Parathyroid adenoma (tissue), 2 donors: ENCODE data around the gene PPP2R3B.

Experiments used
- H2AFZ ChIP-seq: fragments of 300-600 bp; sonication (generic); one replicate; pipeline ENCODE4 v1.7.0; 2017; ENCODE audit warnings: antibody characterized with exemption, mild to moderate bottlenecking
- H3K27ac ChIP-seq: fragments of 300-600 bp; sonication (generic); one replicate; pipeline ENCODE4 v1.7.0; 2017
- H3K27me3 ChIP-seq: fragments of 300-600 bp; sonication (generic); one replicate; pipeline ENCODE4 v1.7.0; 2017; ENCODE audit warnings: low read length; ENCODE audit not compliant: control insufficient read depth, insufficient read depth
- H3K36me3 ChIP-seq: fragments of 300-600 bp; sonication (generic); one replicate; pipeline ENCODE4 v1.7.0; 2017; ENCODE audit warnings: low read length; ENCODE audit not compliant: control insufficient read depth, insufficient read depth
- H3K4me1 ChIP-seq: fragments of 300-600 bp; sonication (generic); one replicate; pipeline ENCODE4 v1.7.0; 2017; ENCODE audit warnings: control low read depth
- H3K4me2 ChIP-seq: fragments of 300-600 bp; sonication (generic); one replicate; pipeline ENCODE4 v1.7.0; 2017; ENCODE audit warnings: low read length
- H3K4me3 ChIP-seq: fragments of 300-600 bp; sonication (generic); one replicate; pipeline ENCODE4 v1.7.0; 2017; ENCODE audit warnings: low read depth, low read length
- H3K79me2 ChIP-seq: fragments of 300-600 bp; sonication (generic); one replicate; pipeline ENCODE4 v1.7.0; 2017; ENCODE audit warnings: control low read depth
- H3K9ac ChIP-seq: fragments of 300-600 bp; sonication (generic); one replicate; pipeline ENCODE4 v1.7.0; 2017; ENCODE audit warnings: mild to moderate bottlenecking
- H3K9me3 ChIP-seq: fragments of 300-600 bp; sonication (generic); one replicate; pipeline ENCODE4 v1.7.0; 2017; ENCODE audit warnings: low read length; ENCODE audit not compliant: control insufficient read depth
- TF ChIP-seq, protein P1 (sequence below): fragments of 300-600 bp; sonication (generic); IDR thresholded peaks from one replicate; pipeline ENCODE4 v1.7.0; 2017; ENCODE audit warnings: antibody characterized with exemption, mild to moderate bottlenecking
- donor health status: primary hyperparathyroidism.

The PPP2R3B gene

DNA sequence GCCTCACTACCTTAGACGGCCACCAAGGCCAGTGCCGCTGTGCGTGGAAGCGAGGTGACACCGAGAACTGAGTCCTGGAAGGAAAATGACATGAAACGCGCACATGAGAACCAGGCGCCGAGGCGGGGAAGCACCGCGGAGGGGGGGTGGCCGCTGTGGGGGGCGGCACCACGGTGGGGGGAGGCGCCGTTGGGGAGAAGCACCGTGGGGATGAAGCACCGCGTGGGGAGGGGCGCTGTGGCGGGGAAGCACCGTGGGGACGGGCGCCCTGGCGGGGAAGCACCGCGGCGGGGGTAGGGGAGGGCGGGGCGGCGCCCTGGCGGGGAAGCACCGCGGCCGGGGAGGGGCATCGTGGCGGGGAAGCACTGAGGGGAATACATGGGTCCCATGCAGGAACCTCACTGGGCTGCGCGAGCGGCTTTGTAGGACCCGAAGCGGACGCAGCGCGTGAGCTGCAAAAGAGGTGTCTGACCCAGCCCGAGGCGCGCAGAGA is 28.0 kb downstream of the PPP2R3B start:
- no peaks in the 10 kb centered on the region for H3K36me3 ChIP-seq

DNA sequence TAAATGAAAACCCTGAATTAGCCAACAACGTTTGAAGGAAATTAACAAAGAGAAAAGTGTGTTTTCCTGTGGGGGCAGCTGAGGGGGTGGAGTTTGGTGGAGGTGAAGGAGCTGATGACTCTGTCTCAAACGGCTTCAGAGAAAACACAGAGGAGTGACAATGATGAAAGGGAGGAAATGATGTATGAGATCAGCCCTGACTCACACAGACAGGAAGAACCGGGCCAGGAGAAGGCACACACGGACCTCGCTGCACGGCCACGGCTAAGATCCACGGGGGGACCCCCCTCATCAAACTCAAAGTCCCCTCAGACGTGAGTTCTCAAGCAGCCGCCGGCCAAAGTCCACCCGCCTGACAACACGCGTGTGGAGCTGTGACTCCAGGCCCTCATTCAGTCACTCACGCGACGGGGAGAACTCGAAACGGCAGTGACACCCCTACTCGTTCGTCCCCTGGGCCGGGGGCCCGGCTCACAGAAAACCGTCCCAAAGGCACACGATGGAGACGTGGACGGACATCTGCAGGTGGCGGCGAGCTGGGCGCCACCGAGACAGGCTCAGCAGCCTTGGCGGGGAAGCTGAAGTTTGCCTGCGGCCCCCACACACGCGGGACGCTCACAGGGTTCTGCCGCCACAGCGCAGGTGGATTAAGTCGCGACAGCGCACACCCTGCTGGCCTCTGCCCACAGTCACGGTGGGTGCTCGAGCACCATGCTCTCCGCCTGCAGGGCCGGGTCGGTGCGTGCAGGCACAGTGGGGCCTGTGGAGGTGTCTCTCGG is 28.8 kb downstream of the PPP2R3B start:
- no peak overlapping the region for H3K9ac ChIP-seq
- H3K27ac ChIP-seq = no peak overlapping the region
- H2AFZ ChIP-seq = no peak overlapping the region
- TF ChIP-seq, protein P1, sequence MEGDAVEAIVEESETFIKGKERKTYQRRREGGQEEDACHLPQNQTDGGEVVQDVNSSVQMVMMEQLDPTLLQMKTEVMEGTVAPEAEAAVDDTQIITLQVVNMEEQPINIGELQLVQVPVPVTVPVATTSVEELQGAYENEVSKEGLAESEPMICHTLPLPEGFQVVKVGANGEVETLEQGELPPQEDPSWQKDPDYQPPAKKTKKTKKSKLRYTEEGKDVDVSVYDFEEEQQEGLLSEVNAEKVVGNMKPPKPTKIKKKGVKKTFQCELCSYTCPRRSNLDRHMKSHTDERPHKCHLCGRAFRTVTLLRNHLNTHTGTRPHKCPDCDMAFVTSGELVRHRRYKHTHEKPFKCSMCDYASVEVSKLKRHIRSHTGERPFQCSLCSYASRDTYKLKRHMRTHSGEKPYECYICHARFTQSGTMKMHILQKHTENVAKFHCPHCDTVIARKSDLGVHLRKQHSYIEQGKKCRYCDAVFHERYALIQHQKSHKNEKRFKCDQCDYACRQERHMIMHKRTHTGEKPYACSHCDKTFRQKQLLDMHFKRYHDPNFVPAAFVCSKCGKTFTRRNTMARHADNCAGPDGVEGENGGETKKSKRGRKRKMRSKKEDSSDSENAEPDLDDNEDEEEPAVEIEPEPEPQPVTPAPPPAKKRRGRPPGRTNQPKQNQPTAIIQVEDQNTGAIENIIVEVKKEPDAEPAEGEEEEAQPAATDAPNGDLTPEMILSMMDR = no peak
- H3K27me3 ChIP-seq = no peaks in the 10 kb centered on the region
- no peaks in the 10 kb centered on the region for H3K36me3 ChIP-seq
- H3K9me3 ChIP-seq = no peaks in the 10 kb centered on the region
- H3K4me1 ChIP-seq = no peaks in the 10 kb centered on the region
- peaks cover under 1% of the 10 kb centered on the region for H3K79me2 ChIP-seq
- H3K4me3 ChIP-seq = no peak overlapping the region
- no peak overlapping the region for H3K4me2 ChIP-seq

More for the DNA sequence above, 28.0 kb downstream of the PPP2R3B start:
- H3K4me3 ChIP-seq = no peak overlapping the region
- no peaks in the 10 kb centered on the region for H3K9me3 ChIP-seq
- no peak overlapping the region for H2AFZ ChIP-seq
- no peak overlapping the region for H3K27ac ChIP-seq
- no peak overlapping the region for H3K9ac ChIP-seq
- no peaks in the 10 kb centered on the region for H3K27me3 ChIP-seq
- no peak overlapping the region for H3K4me2 ChIP-seq
- no peaks in the 10 kb centered on the region for H3K79me2 ChIP-seq
- TF ChIP-seq, protein P1 = no peak
- no peaks in the 10 kb centered on the region for H3K4me1 ChIP-seq

DNA sequence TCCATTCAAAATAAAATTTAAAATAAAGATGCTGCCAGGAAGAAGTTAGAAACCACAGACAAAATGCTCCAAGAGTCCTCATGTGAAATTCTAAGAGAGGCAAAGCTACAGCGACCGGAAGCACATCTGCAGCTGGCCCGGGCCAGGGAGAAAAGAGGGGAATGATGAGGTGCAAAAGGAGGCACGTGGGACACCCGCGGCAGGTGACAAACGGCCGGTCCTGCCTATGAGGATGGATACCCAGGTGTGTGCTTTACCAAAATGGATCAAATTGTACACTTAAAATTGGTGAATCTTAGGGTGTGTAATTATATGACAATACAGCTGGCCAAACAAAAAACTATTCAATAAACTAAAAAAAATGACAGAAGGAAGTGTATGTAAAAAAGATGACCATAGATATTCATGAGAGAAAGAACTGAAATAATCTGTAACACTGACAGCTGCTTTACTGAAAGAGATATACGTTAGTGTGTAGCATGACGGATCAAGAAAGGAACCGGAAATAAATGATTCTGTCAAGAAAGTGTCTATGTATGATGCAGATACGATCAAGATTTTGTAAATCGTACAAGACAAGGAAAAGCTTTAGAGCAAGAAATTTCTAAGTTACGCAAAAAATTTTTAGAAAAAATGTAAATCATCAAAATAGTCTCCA is 29.5 kb downstream of the PPP2R3B start:
- H2AFZ ChIP-seq = no peak overlapping the region
- no peak overlapping the region for H3K27ac ChIP-seq
- no peak overlapping the region for H3K9ac ChIP-seq
- no peaks in the 10 kb centered on the region for H3K4me1 ChIP-seq
- H3K4me3 ChIP-seq = no peak overlapping the region
- no peaks in the 10 kb centered on the region for H3K27me3 ChIP-seq
- H3K79me2 ChIP-seq = peaks cover 2% of the 10 kb centered on the region
- H3K4me2 ChIP-seq = no peak overlapping the region
- no peaks in the 10 kb centered on the region for H3K36me3 ChIP-seq
- no peaks in the 10 kb centered on the region for H3K9me3 ChIP-seq
- TF ChIP-seq, protein P1 = no peak

DNA sequence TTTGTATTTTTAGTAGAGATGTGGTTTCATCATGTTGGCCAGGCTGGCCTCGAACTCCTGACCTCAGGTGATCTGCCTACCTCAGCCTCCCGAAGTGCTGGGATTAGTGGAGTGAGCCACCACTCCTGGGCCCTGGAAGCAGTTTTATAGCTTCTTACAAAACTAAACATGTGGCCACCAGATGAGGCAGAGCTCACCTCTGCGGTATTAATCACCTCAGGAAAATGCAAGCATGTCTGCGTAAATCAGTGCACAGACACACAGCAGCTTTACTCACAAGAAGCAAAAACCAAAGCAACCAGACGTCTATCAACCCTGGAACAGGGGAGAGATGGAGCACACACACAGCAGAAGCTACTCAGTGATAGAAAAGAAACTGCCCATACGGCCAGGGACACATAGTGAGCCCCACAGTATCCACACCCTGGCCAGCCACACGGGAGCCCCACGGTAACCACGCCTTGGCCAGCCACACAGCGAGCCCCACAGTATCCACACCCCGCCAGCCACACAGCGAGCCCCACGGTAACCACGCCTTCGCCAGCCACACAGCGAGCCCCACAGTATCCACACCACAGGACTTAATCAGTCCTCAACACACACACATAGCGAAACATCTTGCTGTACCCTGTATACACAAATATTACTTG is 30.2 kb downstream of the PPP2R3B start:
- Histone ChIP-seq H3K27ac (no peak overlapping the region), H3K27me3 (no peaks in the 10 kb centered on the region), H3K36me3 (no peaks in the 10 kb centered on the region)

More for the DNA sequence above, 30.2 kb downstream of the PPP2R3B start:
- no peak overlapping the region for H2AFZ ChIP-seq
- peaks cover 2% of the 10 kb centered on the region for H3K79me2 ChIP-seq
- no peaks in the 10 kb centered on the region for H3K4me1 ChIP-seq
- no peak overlapping the region for H3K9ac ChIP-seq
- H3K4me3 ChIP-seq = no peak overlapping the region
- no peak overlapping the region for H3K4me2 ChIP-seq
- H3K9me3 ChIP-seq = no peaks in the 10 kb centered on the region
- TF ChIP-seq, protein P1 = no peak
